Ovary (tissue), 3 donors: ENCODE data around the gene ERO1A.

Experiments
- POLR2A ChIP-seq: fragments of 450-650 bp; IDR thresholded peaks from one replicate; pipeline ENCODE4 v1.6.1; 2017; ENCODE audit warnings: antibody characterized with exemption, mild to moderate bottlenecking, moderate library complexity
- TF ChIP-seq, protein P1 (sequence below), 3 donors: fragments of 450-650 bp in 2 of 3; fragments of 200-600 bp in 1 of 3; IDR thresholded peaks; one replicate each; pipeline versions ENCODE4 v1.5.1 to v1.8.0; 2016 to 2022; ENCODE audit warnings: antibody characterized with exemption in 3 of 3, mild to moderate bottlenecking in 1 of 3
- donor health status: DM: no; HTN: no; CAD: no.

DNA sequence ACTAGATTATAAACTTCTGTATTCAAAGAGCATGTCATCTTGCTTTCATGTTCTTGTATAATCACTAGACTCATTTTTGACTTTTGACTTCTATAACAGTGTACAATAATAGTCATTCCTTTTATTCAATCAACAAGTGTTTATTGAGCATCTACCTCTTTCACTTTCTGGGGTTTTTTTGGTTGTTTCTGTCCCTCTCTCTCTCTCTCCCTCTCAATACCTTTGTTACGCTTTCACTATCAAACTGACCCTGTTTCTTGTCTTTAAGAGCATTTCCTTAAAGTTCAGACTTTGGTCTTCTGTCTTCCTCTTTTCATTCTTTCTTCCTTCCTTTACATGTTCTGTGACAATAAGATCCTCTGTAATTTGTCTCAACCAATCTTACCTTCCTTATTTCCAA is 93.2 kb downstream of the ERO1A start:
- TF ChIP-seq POLR2A = no peak
- TF ChIP-seq, protein P1, sequence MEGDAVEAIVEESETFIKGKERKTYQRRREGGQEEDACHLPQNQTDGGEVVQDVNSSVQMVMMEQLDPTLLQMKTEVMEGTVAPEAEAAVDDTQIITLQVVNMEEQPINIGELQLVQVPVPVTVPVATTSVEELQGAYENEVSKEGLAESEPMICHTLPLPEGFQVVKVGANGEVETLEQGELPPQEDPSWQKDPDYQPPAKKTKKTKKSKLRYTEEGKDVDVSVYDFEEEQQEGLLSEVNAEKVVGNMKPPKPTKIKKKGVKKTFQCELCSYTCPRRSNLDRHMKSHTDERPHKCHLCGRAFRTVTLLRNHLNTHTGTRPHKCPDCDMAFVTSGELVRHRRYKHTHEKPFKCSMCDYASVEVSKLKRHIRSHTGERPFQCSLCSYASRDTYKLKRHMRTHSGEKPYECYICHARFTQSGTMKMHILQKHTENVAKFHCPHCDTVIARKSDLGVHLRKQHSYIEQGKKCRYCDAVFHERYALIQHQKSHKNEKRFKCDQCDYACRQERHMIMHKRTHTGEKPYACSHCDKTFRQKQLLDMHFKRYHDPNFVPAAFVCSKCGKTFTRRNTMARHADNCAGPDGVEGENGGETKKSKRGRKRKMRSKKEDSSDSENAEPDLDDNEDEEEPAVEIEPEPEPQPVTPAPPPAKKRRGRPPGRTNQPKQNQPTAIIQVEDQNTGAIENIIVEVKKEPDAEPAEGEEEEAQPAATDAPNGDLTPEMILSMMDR (IDR thresholded peaks at IDR 0.05) = no peak
